NCI-H2196 (cell line): ENCODE measurements around the gene CD36.

Experiments used
- DNase-seq: peaks from one replicate; lab custom pipeline; 2025; ENCODE audit not compliant: unreplicated experiment; lab: John Stamatoyannopoulos, UW

The CD36 gene

GRCh38 chr7:80686576-80686975 is 48.1 kb downstream of the CD36 start:
- no peak for DNase-seq

DNA sequence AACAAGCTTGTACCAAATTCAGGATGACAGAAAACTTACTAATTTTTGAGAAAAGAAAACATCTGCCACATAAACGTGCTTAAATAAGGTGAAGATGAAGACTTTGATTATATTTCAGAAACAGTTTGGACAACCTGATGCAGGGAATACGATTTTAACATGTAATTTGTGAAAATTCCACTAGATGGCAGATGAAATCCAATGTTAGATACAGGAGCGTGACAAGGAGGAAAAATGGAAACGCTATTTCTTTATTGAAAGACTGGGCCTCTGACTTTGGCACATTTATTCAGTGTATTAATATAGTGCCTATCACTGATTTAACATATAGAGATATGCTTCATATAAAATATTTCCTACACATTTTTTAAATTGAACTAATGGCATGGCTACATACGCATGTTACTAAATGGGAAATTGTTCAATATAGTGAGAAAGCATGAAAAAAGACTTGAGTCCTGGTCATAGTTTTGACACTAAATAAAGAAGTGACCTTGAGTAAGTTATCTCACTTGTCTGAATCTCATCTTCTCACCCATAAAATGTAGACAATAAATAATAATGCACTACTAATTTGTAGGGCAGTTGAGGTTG is 60.7 kb downstream of the CD36 start:
- DNase-seq, result peak; percentile 58

DNA sequence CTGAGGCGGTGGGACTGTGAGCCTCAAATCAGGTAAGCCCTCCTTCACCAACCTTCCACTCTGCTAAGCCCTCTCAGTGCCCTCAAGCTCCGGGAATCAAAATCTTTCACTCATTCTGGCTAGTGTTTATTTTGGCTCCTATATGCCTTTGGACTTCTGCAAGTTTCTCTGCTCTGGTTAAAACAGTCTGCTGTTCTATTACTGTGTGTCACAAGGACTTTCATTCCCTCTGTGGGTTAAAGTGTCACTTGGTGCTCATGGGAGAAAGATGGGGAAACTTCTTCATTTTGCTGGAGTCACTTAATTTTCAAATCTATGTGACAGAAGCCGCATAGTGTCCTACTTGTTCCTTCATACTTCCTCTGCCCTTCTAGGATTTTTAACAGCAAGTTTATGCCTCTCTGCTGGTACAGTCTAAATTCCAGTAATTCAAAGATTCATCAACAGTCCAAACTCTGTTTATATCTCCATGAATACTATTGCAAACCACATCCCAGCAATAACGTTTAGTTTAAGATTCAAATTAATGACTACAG is 61.3 kb downstream of the CD36 start:
- no peak for DNase-seq

DNA sequence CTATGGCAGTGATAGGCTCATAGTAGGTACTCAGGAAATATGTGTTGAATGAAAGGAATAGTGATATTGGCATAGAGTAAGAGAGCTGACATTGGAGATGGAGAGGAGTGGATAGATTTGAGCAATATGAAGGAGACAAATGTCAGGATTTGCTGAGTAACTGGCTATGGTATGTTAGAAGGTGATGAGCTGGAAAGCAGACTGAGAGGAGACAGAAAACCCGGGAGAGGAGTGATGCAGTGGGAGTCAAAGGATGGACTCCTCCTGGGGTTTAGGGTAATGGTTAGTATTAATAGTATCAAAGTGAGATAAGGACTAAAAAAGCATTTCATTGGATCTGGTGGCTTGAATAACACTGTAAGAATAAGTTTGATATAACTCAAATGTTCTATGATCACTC is 64.8 kb downstream of the CD36 start:
- DNase-seq, result no peak

GRCh38 chr7:80705130-80705781 is 66.8 kb downstream of the CD36 start:
- DNase-seq, result no peak

GRCh38 chr7:80707318-80707717 is 68.9 kb downstream of the CD36 start:
- no peak for DNase-seq

- no peak for DNase-seq
These were observed 69.7 kb downstream of the CD36 start for GRCh38 chr7:80708123-80708522.

DNA sequence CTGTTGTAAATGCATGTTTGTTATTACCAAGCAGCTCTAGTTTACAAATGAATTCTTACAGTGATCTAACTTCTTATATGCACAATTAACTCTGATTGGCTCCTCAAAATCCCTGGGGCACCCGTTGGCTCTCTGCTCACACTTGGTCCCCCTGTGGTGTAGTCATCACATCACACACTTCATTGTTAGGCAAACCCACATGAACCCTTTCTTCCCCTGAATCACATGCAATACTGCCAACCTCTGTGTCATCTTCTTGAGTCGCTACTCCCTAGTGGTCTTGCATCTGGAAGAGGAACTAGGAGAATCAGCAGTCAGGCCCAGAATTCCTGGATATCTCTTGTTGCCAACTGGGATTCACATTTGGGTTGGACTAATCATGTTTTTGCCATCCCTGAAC is 73.1 kb downstream of the CD36 start:
- DNase-seq, result no peak

- no peak for DNase-seq
These were observed 80.8 kb downstream of the CD36 start for GRCh38 chr7:80719261-80719660.

DNA sequence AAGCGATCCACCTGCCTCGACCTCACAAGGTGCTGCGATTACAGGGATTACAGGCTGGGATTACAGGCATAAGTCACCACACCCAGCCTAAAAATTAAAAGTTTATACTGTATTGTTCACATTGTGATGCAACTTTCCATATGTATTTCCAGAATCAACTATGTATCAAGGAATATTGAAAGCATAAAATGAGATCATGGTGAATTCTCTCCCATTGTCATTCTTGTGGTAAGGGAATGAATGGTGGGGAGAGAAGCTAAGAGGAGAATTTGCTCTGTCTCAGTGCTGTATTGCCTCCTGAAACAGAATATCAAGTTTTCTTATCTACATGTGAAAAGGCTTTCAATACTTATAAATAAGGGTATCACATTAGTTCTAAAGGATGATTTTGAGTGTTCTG is 81.7 kb downstream of the CD36 start:
- no peak for DNase-seq

DNA sequence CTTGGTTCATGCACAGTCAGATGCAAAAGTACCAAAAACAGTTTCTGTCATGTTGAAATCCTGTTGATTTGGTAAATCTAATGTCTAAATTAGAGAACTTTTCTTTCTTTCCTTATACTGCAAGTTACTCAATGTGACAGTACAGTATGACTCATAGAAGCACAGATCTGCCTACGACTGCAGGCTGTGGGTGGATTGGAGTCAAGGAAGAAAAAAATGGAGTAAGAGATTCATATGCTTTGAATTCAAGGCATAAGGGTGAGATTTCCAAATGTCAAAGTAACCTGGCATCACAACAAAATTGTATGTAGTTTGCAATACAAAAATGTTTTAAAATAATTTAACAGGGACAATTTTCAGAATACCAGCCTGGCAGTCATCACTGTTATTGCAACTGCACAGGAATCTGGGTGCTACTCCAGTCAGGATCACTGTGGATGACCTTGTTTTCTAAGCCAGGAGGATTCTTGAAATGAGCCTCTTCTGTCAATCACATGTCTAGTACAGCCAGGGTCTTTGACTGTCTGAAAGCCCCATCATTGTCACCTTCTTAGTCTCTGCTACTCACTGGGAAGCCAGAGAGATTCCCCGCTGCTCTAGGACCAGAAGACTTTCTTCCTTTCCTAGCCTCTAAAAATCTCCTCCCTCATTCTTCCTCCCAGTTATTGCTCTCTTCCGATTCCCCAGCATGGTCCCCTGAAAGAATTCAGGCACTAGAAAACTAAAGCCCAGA is 83.6 kb downstream of the CD36 start:
- DNase-seq, result no peak

- DNase-seq, result no peak
These were observed 84.3 kb downstream of the CD36 start for GRCh38 chr7:80722616-80723195.

GRCh38 chr7:80724249-80724871 is 85.9 kb downstream of the CD36 start:
- DNase-seq, result no peak

DNA sequence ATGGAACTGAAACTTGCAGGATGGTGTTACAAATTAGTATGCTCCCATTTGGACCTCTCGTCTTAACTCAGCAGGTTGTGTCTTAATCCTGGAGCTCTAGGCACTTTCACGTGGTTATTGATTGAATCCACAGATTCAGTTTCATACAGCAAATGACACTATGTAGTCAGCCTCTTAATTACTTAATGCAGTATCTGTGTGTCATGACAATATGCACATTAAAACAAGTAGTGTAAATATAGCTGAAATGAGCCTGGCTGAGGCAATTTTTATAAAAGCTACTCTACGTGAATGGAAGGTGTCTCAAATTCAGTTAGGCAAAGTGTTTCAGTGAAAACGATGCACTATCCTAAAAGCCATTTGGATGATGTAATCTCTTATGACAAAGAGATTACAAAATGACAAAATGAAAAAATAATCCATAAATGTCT is 86.8 kb downstream of the CD36 start:
- no peak for DNase-seq
